ENCODE data around the gene PLEKHA8. TPM values are rescaled to one million over a fixed set of nuclear protein-coding genes. Genes with fewer than 3 reads are reported as not detected.

Gene PLEKHA8
- total RNA-seq, 1 experiment from 2014 or later, result 23.0 TPM

- H3K4me1 ChIP-seq (replicated peaks; ENCODE audit: insufficient read depth), result peaks cover 52% of the 10 kb centered on the region
- H3K79me2 ChIP-seq (ENCODE audit: low read depth), result no peaks in the 10 kb centered on the region
- H3F3A ChIP-seq (ENCODE audit: insufficient read depth, low read depth), result peaks cover 24% of the 10 kb centered on the region; the same call in 1 of the 2 replicates
- H2AFZ ChIP-seq, result no peak overlapping the region
- no peaks in the 10 kb centered on the region for H4K20me1 ChIP-seq (ENCODE audit: insufficient read depth)
- no peak overlapping the region for H3K4me2 ChIP-seq
- CTCF ChIA-PET, result no interaction called here
- H3K4me3 ChIP-seq, result no peak overlapping the region
- H3K36me3 ChIP-seq (ENCODE audit: low read depth), result no peaks in the 10 kb centered on the region
- no peaks in the 10 kb centered on the region for H3K27me3 ChIP-seq (ENCODE audit: insufficient read depth, low read depth)
- POLR2A ChIA-PET (ENCODE audit: unreplicated experiment), result no interaction called here
- H3K9me3 ChIP-seq (ENCODE audit: insufficient read depth, low read depth), result no peaks in the 10 kb centered on the region
- intact Hi-C loops (cut with micrococcal nuclease; ENCODE audit: unreplicated experiment), result loop anchor here (2.0 to 10.0 kb wide), 4 partner anchors 19 to 577 kb away; partner anchors contain the start of gene MTURN
- no peaks in the 10 kb centered on the region for H3K9me2 ChIP-seq (ENCODE audit: insufficient read depth)
- DNase-seq, result no peak
- no peak for TF ChIP-seq EZH2 (IDR thresholded peaks at IDR 0.05; ENCODE audit: low read depth)
- no peak for TF ChIP-seq CTCF (conservative IDR thresholded peaks at IDR 0.05)
- H3K27ac ChIP-seq, result no peak overlapping the region
- no TSS peak for BruUV-seq (replicated peaks)
Measured at GRCh38 chr7:30167901-30168300, 139.7 kb downstream of the PLEKHA8 start.

GRCh38 chr7:30168835-30169573, 140.8 kb downstream of the PLEKHA8 start:
- Histone ChIP-seq H4K20me1 (ENCODE audit: insufficient read depth) (no peaks in the 10 kb centered on the region), H3K79me2 (ENCODE audit: low read depth) (no peaks in the 10 kb centered on the region), H3K36me3 (ENCODE audit: low read depth) (no peaks in the 10 kb centered on the region), H3K27me3 (ENCODE audit: insufficient read depth, low read depth) (no peaks in the 10 kb centered on the region), H3K4me1 (replicated peaks; ENCODE audit: insufficient read depth) (peaks cover 48% of the 10 kb centered on the region), H3K4me3 (no peak overlapping the region), H3K4me2 (peak overlapping the region; percentile 36), H2AFZ (no peak overlapping the region), H3K9me2 (ENCODE audit: insufficient read depth) (no peaks in the 10 kb centered on the region), H3K9me3 (ENCODE audit: insufficient read depth, low read depth) (no peaks in the 10 kb centered on the region; the same call in 1 of the 2 replicates), H3F3A (ENCODE audit: insufficient read depth, low read depth) (peaks cover 21% of the 10 kb centered on the region; the same call in 1 of the 2 replicates), H3K27ac (no peak overlapping the region)
- no TSS peak for BruUV-seq (replicated peaks)
- peak; percentile 28 to 77 for DNase-seq
- intact Hi-C loops (cut with micrococcal nuclease; ENCODE audit: unreplicated experiment), result loop anchor here (10.0 kb wide), 1 partner anchor 576 kb away; no protein-coding TSS in a partner anchor
- TF ChIP-seq EZH2 (IDR thresholded peaks at IDR 0.05; ENCODE audit: low read depth), result no peak
- no peak for TF ChIP-seq CTCF (conservative IDR thresholded peaks at IDR 0.05)
- CTCF ChIA-PET, result no interaction called here
- POLR2A ChIA-PET (ENCODE audit: unreplicated experiment), result no interaction called here

- peaks cover 48% of the 10 kb centered on the region for H3K4me1 ChIP-seq (replicated peaks; ENCODE audit: insufficient read depth)
- H3K9me3 ChIP-seq (ENCODE audit: insufficient read depth, low read depth), result no peaks in the 10 kb centered on the region; the same call in 1 of the 2 replicates
- intact Hi-C loops (cut with micrococcal nuclease; ENCODE audit: unreplicated experiment), result loop anchor here (10.0 kb wide), 1 partner anchor 575 kb away; no protein-coding TSS in a partner anchor
- DNase-seq, result no peak
- no peak overlapping the region for H3K27ac ChIP-seq
- no peak overlapping the region for H2AFZ ChIP-seq
- BruUV-seq (replicated peaks), result no TSS peak
- no peaks in the 10 kb centered on the region for H3K36me3 ChIP-seq (ENCODE audit: low read depth)
- CTCF ChIA-PET, result interaction anchor here (0.6 kb wide), 1 partner anchor 57 kb away, joined by 3 read pairs; no protein-coding TSS in a partner anchor
- POLR2A ChIA-PET (ENCODE audit: unreplicated experiment), result no interaction called here
- no peak overlapping the region for H3K4me3 ChIP-seq
- no peaks in the 10 kb centered on the region for H3K79me2 ChIP-seq (ENCODE audit: low read depth)
- TF ChIP-seq CTCF (conservative IDR thresholded peaks at IDR 0.05) (no peak), EZH2 (IDR thresholded peaks at IDR 0.05; ENCODE audit: low read depth) (no peak)
- H3K4me2 ChIP-seq, result peak overlapping the region; percentile 36
- H3F3A ChIP-seq (ENCODE audit: insufficient read depth, low read depth), result peaks cover 21% of the 10 kb centered on the region; the same call in 1 of the 2 replicates
- no peaks in the 10 kb centered on the region for H4K20me1 ChIP-seq (ENCODE audit: insufficient read depth)
- H3K27me3 ChIP-seq (ENCODE audit: insufficient read depth, low read depth), result no peaks in the 10 kb centered on the region
- no peaks in the 10 kb centered on the region for H3K9me2 ChIP-seq (ENCODE audit: insufficient read depth)
Measured at GRCh38 chr7:30169579-30169978, 141.4 kb downstream of the PLEKHA8 start.

Data from PC-9 (cell line).